GM23338 (cell line): ENCODE results near the gene CTU2. TPM values are rescaled to one million over a fixed set of nuclear protein-coding genes. Genes with fewer than 3 reads are reported as not detected.

ENCODE experiments used
- ATAC-seq: fragments of 200-7000 bp; cut with Tn5 transposase; 3 replicates; pipeline ENCODE4 v1.9.1; 2020
- DNase-seq: peaks from one replicate; pipeline ENCODE4 v3.0.0-alpha.2; 2015; ENCODE audit warnings: low spot score
- H2AFZ ChIP-seq: fragments of 200-600 bp; sonication (generic); 2 replicates; pipeline ENCODE4 v1.8.0; 2016; ENCODE audit warnings: antibody characterized with exemption, mild to moderate bottlenecking, moderate library complexity
- H3F3A ChIP-seq: fragments of 200-600 bp; sonication (generic); replicated peaks from 2 replicates; pipeline ENCODE4 v1.8.0; 2017; ENCODE audit warnings: antibody characterized with exemption, mixed run types, low read depth
- H3K27ac ChIP-seq: fragments of 200-600 bp; sonication (generic); 2 replicates; pipeline ENCODE4 v1.6.1; 2016; ENCODE audit warnings: low read depth
- H3K27me3 ChIP-seq: fragments of 200-600 bp; sonication (generic); 2 replicates; pipeline ENCODE4 v1.8.0; 2016; ENCODE audit warnings: mild to moderate bottlenecking, mixed run types, moderate library complexity; ENCODE audit not compliant: insufficient read depth
- H3K36me3 ChIP-seq: fragments of 200-600 bp; sonication (generic); 2 replicates; pipeline ENCODE4 v1.8.0; 2016; ENCODE audit warnings: mild to moderate bottlenecking; ENCODE audit not compliant: insufficient read depth
- H3K4me1 ChIP-seq: fragments of 200-600 bp; sonication (generic); 2 replicates; pipeline ENCODE4 v1.8.0; 2016; ENCODE audit warnings: mild to moderate bottlenecking, moderate library complexity; ENCODE audit not compliant: insufficient read depth
- H3K4me2 ChIP-seq: fragments of 200-600 bp; sonication (generic); 2 replicates; pipeline ENCODE4 v1.7.1; 2017; ENCODE audit warnings: mixed run types
- H3K4me3 ChIP-seq: fragments of 200-600 bp; sonication (generic); 2 replicates; pipeline ENCODE4 v1.6.1; 2016; ENCODE audit warnings: mixed run types
- H3K79me2 ChIP-seq: fragments of 200-600 bp; sonication (generic); replicated peaks from 2 replicates; pipeline ENCODE4 v1.8.0; 2017; ENCODE audit warnings: mild to moderate bottlenecking; ENCODE audit not compliant: insufficient read depth
- H3K9me2 ChIP-seq: fragments of 200-600 bp; sonication (generic); 2 replicates; pipeline ENCODE4 v1.8.0; 2017; ENCODE audit not compliant: insufficient read depth
- H4K20me1 ChIP-seq: fragments of 200-600 bp; sonication (generic); replicated peaks from 2 replicates; pipeline ENCODE4 v1.8.0; 2017; ENCODE audit warnings: mild to moderate bottlenecking; ENCODE audit not compliant: insufficient read depth
- H3K27ac Mint-ChIP-seq: 2 replicates; pipeline ENCODE4 v1.8.0; 2020; ENCODE audit warnings: inconsistent platforms, mild to moderate bottlenecking, moderate library complexity, mixed read lengths
- H3K27me3 Mint-ChIP-seq: 3 replicates; pipeline ENCODE4 v1.8.0; 2022; ENCODE audit warnings: low read depth, mild to moderate bottlenecking, moderate library complexity, mixed read lengths, inconsistent platforms; ENCODE audit not compliant: insufficient read depth, poor library complexity
- H3K36me3 Mint-ChIP-seq: 3 replicates; pipeline ENCODE4 v1.8.0; 2021; ENCODE audit warnings: low read depth, mild to moderate bottlenecking, inconsistent platforms, moderate library complexity, mixed read lengths
- H3K4me1 Mint-ChIP-seq: 3 replicates; pipeline ENCODE4 v1.8.0; 2020; ENCODE audit warnings: mild to moderate bottlenecking, inconsistent platforms, mixed read lengths
- H3K4me3 Mint-ChIP-seq: 3 replicates; pipeline ENCODE4 v1.8.0; 2021; ENCODE audit warnings: moderate library complexity, mild to moderate bottlenecking, inconsistent platforms, mixed read lengths
- H3K9me3 Mint-ChIP-seq: 3 replicates; pipeline ENCODE4 v1.8.0; 2020; ENCODE audit warnings: moderate library complexity, mild to moderate bottlenecking, inconsistent platforms, mixed read lengths
- CREB1 ChIP-seq: fragments of 250-450 bp; sonication (Bioruptor Pico); IDR thresholded peaks from 2 replicates; pipeline ENCODE4 v1.5.0; 2020; ENCODE audit warnings: low read depth, mild to moderate bottlenecking, moderate library complexity
- CTCF ChIP-seq, 2 experiments: fragments of 200-600 bp in 1 of 2; sonication (generic) in 1 of 2; conservative IDR thresholded peaks; 2 replicates each; pipeline versions ENCODE4 v1.5.1 to v1.6.1; 2016 to 2017; ENCODE audit warnings: antibody characterized with exemption in 2 of 2, low read depth in 2 of 2, mild to moderate bottlenecking in 2 of 2, moderate library complexity in 1 of 2
- EZH2 ChIP-seq: fragments of 200-600 bp; sonication (generic); IDR thresholded peaks from one replicate; pipeline ENCODE4 v1.8.0; 2017; ENCODE audit warnings: antibody characterized with exemption, mild to moderate bottlenecking, low read depth; ENCODE audit not compliant: unreplicated experiment
- EZH2phosphoT487 ChIP-seq: fragments of 200-600 bp; sonication (generic); IDR thresholded peaks from one replicate; pipeline ENCODE4 v1.8.1; 2018; ENCODE audit warnings: antibody characterized with exemption; ENCODE audit not compliant: unreplicated experiment
- JUNB ChIP-seq: IDR thresholded peaks from one replicate; pipeline ENCODE4 v1.6.1; 2016; ENCODE audit warnings: antibody characterized with exemption; ENCODE audit not compliant: unreplicated experiment
- NANOG ChIP-seq: IDR thresholded peaks from 2 replicates; pipeline ENCODE4 v1.6.1; 2016; ENCODE audit warnings: antibody characterized with exemption, borderline replicate concordance
- POLR2AphosphoS5 ChIP-seq: IDR thresholded peaks from 2 replicates; pipeline ENCODE4 v1.6.1; 2016; ENCODE audit warnings: antibody characterized with exemption, low read depth
- REST ChIP-seq: IDR thresholded peaks from one replicate; pipeline ENCODE4 v1.6.1; 2018; ENCODE audit warnings: antibody characterized with exemption; ENCODE audit not compliant: unreplicated experiment
- STAT1 ChIP-seq: IDR thresholded peaks from one replicate; pipeline ENCODE4 v1.6.1; 2016; ENCODE audit warnings: antibody characterized with exemption; ENCODE audit not compliant: unreplicated experiment
- ZNF114 ChIP-seq: fragments of 250-450 bp; sonication (Bioruptor Pico); IDR thresholded peaks from 2 replicates; pipeline ENCODE4 v1.5.0; 2020; ENCODE audit warnings: mild to moderate bottlenecking, moderate library complexity
- ZNF331 ChIP-seq: fragments of 250-450 bp; sonication (Bioruptor Pico); IDR thresholded peaks from 2 replicates; pipeline ENCODE4 v1.5.0; 2020; ENCODE audit warnings: low read depth, mild to moderate bottlenecking, moderate library complexity
- ZNF462 ChIP-seq: fragments of 250-450 bp; sonication (Bioruptor Pico); IDR thresholded peaks from 2 replicates; pipeline ENCODE4 v1.5.0; 2020; ENCODE audit warnings: mild to moderate bottlenecking, moderate library complexity
- polyA plus RNA-seq: library from polyadenylated mRNA; unstranded; fragments of >200 nt; fragmentation: Nextera tagmentation; extraction: Ambion mirVana; gene quantifications from 2 replicates; pipeline ENCODE4 v1.2.1, GENCODE V29; 2016
- total RNA-seq: library from RNA; depleted of rRNA; stranded (reverse); fragments of >200 nt; shearing (Covaris generic); gene quantifications from 2 replicates; pipeline ENCODE4 v1.2.3, GENCODE V29; 2014

Gene CTU2
- total and polyA plus RNA-seq, 2 experiments from 2014 or later: 22.3 to 25.7 TPM

- TF ChIP-seq REST (no peak), EZH2phosphoT487 (no peak), CTCF (conservative IDR thresholded peaks at IDR 0.05; ENCODE audit: low read depth in 2 of 2) (no peak), STAT1 (no peak), ZNF114 (CRISPR knock-in tag) (no peak), POLR2AphosphoS5 (no peak), EZH2 (no peak), ZNF331 (CRISPR knock-in tag) (no peak), NANOG (no peak)
Measured at GRCh38 chr16:88710556-88710955, 4.3 kb downstream of the CTU2 start (continued).

- peak; percentile 39 for ATAC-seq
- peaks cover 4% of the 10 kb centered on the region; the same call in 1 of the 2 replicates for H3K4me1 ChIP-seq
- no peak overlapping the region for H3K4me3 ChIP-seq
- no peak overlapping the region for H3K27ac ChIP-seq
- peaks cover 10% of the 10 kb centered on the region; the same call in 2 of the 3 replicates for H3K36me3 Mint-ChIP-seq
- 0 out of 2 replicates have a peak, but pooled peaks cover 2% of the 10 kb centered on the region for H3F3A ChIP-seq
- H3K27me3 ChIP-seq: no peaks in the 10 kb centered on the region
- no peak for DNase-seq
- peaks cover 15% of the 10 kb centered on the region for H3K4me1 Mint-ChIP-seq
- H3K9me2 ChIP-seq: no peaks in the 10 kb centered on the region
- H3K4me3 Mint-ChIP-seq: no peak overlapping the region
- peak overlapping the region; percentile 89 for H3K27ac Mint-ChIP-seq
- peaks cover 21% of the 10 kb centered on the region for H3K79me2 ChIP-seq
- H3K4me2 ChIP-seq: no peak overlapping the region
- H3K36me3 ChIP-seq: no peaks in the 10 kb centered on the region
- no peaks in the 10 kb centered on the region for H3K9me3 Mint-ChIP-seq
- peaks cover 17% of the 10 kb centered on the region for H3K27me3 Mint-ChIP-seq
- no peak overlapping the region for H2AFZ ChIP-seq
- H4K20me1 ChIP-seq: no peaks in the 10 kb centered on the region; the same call in 1 of the 2 replicates
- TF ChIP-seq JUNB: no peak
- TF ChIP-seq POLR2AphosphoS5: no peak
- no peak for TF ChIP-seq NANOG
- no peak for TF ChIP-seq CREB1
- no peak for TF ChIP-seq STAT1
- TF ChIP-seq ZNF462 (CRISPR knock-in tag): no peak
- TF ChIP-seq EZH2phosphoT487: no peak
- TF ChIP-seq ZNF331 (CRISPR knock-in tag): no peak
Measured at GRCh38 chr16:88711750-88712340, 5.5 kb downstream of the CTU2 start.
